ENCODE results near the gene DARS1. TPM values are rescaled to one million over a fixed set of nuclear protein-coding genes. Genes with fewer than 3 reads are reported as not detected.
A peak's percentile ranks its signal among the peaks of the same experiment; 100 is the strongest.

Gene DARS1
- total and polyA plus RNA-seq, 2 of the 13 experiments (the other 11 are each of a cell fraction or from before 2014, with no cell fraction given): 149 to 230 TPM

DNA sequence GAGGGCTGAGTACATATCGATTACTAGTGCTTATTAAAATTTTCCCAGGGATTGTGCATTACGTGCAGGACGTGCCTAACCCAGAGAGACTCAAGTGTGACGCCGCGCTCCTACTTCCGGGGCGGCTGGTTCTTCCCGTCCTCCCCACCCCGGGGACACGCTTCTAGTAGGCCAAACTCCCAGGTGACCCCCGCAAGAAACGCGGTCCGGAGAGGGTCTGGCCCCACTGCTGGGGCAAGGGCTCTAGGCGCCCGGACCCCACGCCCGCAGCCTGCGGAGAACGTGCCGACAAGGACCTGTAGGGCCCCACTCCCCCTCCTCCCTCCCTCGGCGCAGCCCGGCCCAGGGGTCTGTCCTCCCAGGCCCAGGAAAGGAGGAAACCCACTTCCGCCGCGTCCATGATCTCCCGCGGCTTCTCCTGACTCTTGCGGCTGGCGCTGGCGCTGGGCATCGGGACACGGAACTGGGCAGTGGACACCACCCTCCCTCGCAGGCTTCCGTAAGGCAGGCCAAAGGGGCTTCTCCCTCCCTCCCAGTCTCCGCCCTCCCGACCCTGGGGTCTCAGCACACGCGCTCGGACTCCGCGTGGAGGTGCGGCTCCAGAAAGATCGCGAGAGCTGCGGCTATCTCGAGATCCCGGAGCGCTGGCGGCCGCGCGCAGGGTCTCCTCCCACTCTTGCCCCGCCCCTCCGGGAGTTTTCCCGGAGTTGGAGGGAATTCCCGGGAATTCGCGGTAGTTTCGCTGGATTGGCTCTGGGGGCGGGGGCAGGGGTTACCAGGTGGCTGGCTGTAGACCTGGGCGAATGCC, at the start of gene DARS1 (continued):
- TF ChIP-seq HMGXB3 (CRISPR knock-in tag; IDR thresholded peaks at IDR 0.05; ENCODE audit: borderline replicate concordance) (peak; percentile 18; the same call in 1 of the 2 replicates), PAWR (CRISPR knock-in tag; IDR thresholded peaks at IDR 0.05; ENCODE audit: borderline replicate concordance) (peak; percentile 30; the same call in 1 of the 2 replicates), RNF219 (CRISPR knock-in tag; IDR thresholded peaks at IDR 0.05) (peak; percentile 75; the same call in 1 of the 2 replicates), TRIM24 (CRISPR knock-in tag; IDR thresholded peaks at IDR 0.05) (no peak), ZNF674 (CRISPR knock-in tag; IDR thresholded peaks at IDR 0.05; ENCODE audit: low read depth) (no peak), NPAS2 (CRISPR knock-in tag; IDR thresholded peaks at IDR 0.05; ENCODE audit: borderline replicate concordance) (no peak), ZNF572 (CRISPR knock-in tag; IDR thresholded peaks at IDR 0.05) (peak; percentile 99), ARNT2 (CRISPR knock-in tag; IDR thresholded peaks at IDR 0.05; ENCODE audit: low read depth) (peak; percentile 99; the same call in 1 of the 2 replicates), SIX4 (CRISPR knock-in tag; IDR thresholded peaks at IDR 0.05) (no peak), TEAD3 (CRISPR knock-in tag; optimal IDR thresholded peaks at IDR 0.05; ENCODE audit: borderline replicate concordance) (peak; percentile 57), PAF1 (CRISPR knock-in tag; IDR thresholded peaks at IDR 0.05) (peak; percentile 70; the same call in 1 of the 2 replicates), POLR2AphosphoS5 (IDR thresholded peaks at IDR 0.05; ENCODE audit: low read depth, low read length) (peak; percentile 86), TOPORS (CRISPR knock-in tag; IDR thresholded peaks at IDR 0.05) (peak; percentile 68), JDP2 (CRISPR knock-in tag; IDR thresholded peaks at IDR 0.05; ENCODE audit: borderline replicate concordance) (no peak)
- TF ChIP-seq, protein P1, sequence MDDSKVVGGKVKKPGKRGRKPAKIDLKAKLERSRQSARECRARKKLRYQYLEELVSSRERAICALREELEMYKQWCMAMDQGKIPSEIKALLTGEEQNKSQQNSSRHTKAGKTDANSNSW (CRISPR knock-in tag; IDR thresholded peaks at IDR 0.05; ENCODE audit: borderline replicate concordance): no peak; the same call in 1 of the 2 replicates
- TF ChIP-seq, protein P2, sequence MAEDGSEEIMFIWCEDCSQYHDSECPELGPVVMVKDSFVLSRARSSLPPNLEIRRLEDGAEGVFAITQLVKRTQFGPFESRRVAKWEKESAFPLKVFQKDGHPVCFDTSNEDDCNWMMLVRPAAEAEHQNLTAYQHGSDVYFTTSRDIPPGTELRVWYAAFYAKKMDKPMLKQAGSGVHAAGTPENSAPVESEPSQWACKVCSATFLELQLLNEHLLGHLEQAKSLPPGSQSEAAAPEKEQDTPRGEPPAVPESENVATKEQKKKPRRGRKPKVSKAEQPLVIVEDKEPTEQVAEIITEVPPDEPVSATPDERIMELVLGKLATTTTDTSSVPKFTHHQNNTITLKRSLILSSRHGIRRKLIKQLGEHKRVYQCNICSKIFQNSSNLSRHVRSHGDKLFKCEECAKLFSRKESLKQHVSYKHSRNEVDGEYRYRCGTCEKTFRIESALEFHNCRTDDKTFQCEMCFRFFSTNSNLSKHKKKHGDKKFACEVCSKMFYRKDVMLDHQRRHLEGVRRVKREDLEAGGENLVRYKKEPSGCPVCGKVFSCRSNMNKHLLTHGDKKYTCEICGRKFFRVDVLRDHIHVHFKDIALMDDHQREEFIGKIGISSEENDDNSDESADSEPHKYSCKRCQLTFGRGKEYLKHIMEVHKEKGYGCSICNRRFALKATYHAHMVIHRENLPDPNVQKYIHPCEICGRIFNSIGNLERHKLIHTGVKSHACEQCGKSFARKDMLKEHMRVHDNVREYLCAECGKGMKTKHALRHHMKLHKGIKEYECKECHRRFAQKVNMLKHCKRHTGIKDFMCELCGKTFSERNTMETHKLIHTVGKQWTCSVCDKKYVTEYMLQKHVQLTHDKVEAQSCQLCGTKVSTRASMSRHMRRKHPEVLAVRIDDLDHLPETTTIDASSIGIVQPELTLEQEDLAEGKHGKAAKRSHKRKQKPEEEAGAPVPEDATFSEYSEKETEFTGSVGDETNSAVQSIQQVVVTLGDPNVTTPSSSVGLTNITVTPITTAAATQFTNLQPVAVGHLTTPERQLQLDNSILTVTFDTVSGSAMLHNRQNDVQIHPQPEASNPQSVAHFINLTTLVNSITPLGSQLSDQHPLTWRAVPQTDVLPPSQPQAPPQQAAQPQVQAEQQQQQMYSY (CRISPR knock-in tag; IDR thresholded peaks at IDR 0.05): peak; percentile 97
- TF ChIP-seq, protein P3, sequence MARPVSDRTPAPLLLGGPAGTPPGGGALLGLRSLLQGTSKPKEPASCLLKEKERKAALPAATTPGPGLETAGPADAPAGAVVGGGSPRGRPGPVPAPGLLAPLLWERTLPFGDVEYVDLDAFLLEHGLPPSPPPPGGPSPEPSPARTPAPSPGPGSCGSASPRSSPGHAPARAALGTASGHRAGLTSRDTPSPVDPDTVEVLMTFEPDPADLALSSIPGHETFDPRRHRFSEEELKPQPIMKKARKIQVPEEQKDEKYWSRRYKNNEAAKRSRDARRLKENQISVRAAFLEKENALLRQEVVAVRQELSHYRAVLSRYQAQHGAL (CRISPR knock-in tag; IDR thresholded peaks at IDR 0.05; ENCODE audit: not compliant biosample characterization): peak; percentile 52
